ENCODE results near the gene MTMR12.

DNA sequence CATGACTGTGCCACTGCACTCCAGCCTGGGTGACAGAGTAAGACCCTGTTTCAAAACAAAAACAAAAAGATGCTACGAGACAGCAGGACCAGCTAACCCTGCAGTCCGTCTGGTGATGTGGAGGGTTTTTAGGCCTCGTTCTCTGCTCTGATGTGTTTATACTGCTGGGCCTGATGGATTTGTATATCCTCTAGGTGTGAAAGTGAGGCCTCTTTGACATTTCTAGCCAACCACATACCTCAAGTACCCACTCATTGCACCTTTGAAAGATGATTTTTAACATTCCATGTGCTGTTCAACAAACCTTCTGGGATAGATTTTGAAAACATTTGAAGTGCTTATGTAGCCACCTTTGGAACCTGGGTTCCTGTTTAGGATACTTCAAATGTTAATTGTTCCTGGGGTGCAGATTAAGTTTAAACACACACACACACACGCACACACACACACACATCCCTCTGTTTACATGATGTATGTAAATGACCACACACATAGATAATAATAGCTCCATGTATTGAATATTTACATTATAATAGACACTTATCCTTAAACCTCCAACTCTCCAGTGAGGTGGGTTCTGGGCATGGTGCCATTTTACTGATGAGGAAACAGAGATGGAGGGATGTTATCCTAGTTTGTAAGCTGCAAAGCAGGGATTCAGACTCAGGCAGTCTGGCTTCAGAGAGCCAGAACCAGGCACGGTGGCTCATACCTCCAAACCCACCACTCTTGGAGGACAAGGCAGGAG is 89.8 kb downstream of the MTMR12 start:
- TF ChIP-seq, protein P1, sequence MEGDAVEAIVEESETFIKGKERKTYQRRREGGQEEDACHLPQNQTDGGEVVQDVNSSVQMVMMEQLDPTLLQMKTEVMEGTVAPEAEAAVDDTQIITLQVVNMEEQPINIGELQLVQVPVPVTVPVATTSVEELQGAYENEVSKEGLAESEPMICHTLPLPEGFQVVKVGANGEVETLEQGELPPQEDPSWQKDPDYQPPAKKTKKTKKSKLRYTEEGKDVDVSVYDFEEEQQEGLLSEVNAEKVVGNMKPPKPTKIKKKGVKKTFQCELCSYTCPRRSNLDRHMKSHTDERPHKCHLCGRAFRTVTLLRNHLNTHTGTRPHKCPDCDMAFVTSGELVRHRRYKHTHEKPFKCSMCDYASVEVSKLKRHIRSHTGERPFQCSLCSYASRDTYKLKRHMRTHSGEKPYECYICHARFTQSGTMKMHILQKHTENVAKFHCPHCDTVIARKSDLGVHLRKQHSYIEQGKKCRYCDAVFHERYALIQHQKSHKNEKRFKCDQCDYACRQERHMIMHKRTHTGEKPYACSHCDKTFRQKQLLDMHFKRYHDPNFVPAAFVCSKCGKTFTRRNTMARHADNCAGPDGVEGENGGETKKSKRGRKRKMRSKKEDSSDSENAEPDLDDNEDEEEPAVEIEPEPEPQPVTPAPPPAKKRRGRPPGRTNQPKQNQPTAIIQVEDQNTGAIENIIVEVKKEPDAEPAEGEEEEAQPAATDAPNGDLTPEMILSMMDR (IDR thresholded peaks at IDR 0.05) = no peak
- no peak for TF ChIP-seq EP300 (IDR thresholded peaks at IDR 0.05)
